ENCODE data around the gene ACLY. TPM values are rescaled to one million over a fixed set of nuclear protein-coding genes. Genes with fewer than 3 reads are reported as not detected.

Gene ACLY
- total RNA-seq, 1 experiment from 2014 or later: 350 TPM

DNA sequence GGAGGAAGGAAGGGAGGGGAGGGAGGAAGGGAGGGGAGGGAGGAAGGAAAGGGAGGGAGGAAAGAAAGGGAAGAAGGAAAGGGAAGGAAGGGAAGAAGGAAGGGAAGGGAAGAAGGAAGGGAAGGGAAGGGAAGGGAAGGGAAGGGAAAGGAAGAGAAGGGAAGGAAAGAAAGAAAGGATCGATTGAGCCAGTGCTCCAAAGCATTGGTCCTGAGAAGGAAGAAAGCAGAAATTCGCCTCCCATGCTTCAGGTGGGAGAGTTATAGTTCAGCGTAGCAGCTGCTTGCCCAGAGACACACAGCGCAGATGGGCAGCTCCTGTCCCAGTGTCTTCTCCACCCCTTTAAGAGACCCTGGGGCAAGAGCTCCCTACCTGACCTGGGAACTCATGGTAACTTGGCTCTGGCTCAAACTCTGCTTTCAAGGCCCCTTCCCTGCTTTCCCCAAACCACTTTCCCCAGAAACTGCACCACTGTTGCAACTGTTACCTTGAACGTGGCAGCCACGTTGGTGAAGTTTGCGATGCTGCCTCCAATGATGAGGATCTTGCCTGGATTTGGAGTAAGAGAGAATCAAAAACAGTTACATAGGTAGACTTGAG, 14.4 kb downstream of the ACLY start:
- POLR2A ChIA-PET: interaction anchor here (0.5 kb wide), 1 partner anchor 49 kb away, joined by 7 read pairs; no protein-coding TSS in a partner anchor
- no peaks in the 10 kb centered on the region for H3K9me3 Mint-ChIP-seq
- DNase-seq (ENCODE audit: low spot score) (no peak), ATAC-seq (no peak)
- H3K36me3 Mint-ChIP-seq: peaks cover 78% of the 10 kb centered on the region
- CTCF ChIA-PET: no interaction called here
- H3K27me3 Mint-ChIP-seq (ENCODE audit: low read depth): no peaks in the 10 kb centered on the region
- H3K4me3 Mint-ChIP-seq: no peak overlapping the region
- no peaks in the 10 kb centered on the region for H3K4me1 Mint-ChIP-seq
- TF ChIP-seq, protein P1, sequence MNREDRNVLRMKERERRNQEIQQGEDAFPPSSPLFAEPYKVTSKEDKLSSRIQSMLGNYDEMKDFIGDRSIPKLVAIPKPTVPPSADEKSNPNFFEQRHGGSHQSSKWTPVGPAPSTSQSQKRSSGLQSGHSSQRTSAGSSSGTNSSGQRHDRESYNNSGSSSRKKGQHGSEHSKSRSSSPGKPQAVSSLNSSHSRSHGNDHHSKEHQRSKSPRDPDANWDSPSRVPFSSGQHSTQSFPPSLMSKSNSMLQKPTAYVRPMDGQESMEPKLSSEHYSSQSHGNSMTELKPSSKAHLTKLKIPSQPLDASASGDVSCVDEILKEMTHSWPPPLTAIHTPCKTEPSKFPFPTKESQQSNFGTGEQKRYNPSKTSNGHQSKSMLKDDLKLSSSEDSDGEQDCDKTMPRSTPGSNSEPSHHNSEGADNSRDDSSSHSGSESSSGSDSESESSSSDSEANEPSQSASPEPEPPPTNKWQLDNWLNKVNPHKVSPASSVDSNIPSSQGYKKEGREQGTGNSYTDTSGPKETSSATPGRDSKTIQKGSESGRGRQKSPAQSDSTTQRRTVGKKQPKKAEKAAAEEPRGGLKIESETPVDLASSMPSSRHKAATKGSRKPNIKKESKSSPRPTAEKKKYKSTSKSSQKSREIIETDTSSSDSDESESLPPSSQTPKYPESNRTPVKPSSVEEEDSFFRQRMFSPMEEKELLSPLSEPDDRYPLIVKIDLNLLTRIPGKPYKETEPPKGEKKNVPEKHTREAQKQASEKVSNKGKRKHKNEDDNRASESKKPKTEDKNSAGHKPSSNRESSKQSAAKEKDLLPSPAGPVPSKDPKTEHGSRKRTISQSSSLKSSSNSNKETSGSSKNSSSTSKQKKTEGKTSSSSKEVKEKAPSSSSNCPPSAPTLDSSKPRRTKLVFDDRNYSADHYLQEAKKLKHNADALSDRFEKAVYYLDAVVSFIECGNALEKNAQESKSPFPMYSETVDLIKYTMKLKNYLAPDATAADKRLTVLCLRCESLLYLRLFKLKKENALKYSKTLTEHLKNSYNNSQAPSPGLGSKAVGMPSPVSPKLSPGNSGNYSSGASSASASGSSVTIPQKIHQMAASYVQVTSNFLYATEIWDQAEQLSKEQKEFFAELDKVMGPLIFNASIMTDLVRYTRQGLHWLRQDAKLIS (CRISPR knock-in tag; IDR thresholded peaks at IDR 0.05; ENCODE audit: borderline replicate concordance): no peak
- TF ChIP-seq, protein P2, sequence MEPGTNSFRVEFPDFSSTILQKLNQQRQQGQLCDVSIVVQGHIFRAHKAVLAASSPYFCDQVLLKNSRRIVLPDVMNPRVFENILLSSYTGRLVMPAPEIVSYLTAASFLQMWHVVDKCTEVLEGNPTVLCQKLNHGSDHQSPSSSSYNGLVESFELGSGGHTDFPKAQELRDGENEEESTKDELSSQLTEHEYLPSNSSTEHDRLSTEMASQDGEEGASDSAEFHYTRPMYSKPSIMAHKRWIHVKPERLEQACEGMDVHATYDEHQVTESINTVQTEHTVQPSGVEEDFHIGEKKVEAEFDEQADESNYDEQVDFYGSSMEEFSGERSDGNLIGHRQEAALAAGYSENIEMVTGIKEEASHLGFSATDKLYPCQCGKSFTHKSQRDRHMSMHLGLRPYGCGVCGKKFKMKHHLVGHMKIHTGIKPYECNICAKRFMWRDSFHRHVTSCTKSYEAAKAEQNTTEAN (CRISPR knock-in tag; IDR thresholded peaks at IDR 0.05): no peak
- TF ChIP-seq, protein P3, sequence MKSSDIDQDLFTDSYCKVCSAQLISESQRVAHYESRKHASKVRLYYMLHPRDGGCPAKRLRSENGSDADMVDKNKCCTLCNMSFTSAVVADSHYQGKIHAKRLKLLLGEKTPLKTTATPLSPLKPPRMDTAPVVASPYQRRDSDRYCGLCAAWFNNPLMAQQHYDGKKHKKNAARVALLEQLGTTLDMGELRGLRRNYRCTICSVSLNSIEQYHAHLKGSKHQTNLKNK (CRISPR knock-in tag; IDR thresholded peaks at IDR 0.05): no peak
- TF ChIP-seq CREM (CRISPR knock-in tag; IDR thresholded peaks at IDR 0.05) (no peak), SP1 (CRISPR knock-in tag; conservative IDR thresholded peaks at IDR 0.05) (no peak), KAT7 (CRISPR knock-in tag; IDR thresholded peaks at IDR 0.05; ENCODE audit: borderline replicate concordance) (no peak), SOX15 (CRISPR knock-in tag; IDR thresholded peaks at IDR 0.05) (no peak), ETV6 (CRISPR knock-in tag; IDR thresholded peaks at IDR 0.05) (no peak), NR2C2 (CRISPR knock-in tag; IDR thresholded peaks at IDR 0.05) (no peak), FOXP1 (CRISPR knock-in tag; IDR thresholded peaks at IDR 0.05; ENCODE audit: borderline replicate concordance) (no peak)
- TF ChIP-seq, protein P4, sequence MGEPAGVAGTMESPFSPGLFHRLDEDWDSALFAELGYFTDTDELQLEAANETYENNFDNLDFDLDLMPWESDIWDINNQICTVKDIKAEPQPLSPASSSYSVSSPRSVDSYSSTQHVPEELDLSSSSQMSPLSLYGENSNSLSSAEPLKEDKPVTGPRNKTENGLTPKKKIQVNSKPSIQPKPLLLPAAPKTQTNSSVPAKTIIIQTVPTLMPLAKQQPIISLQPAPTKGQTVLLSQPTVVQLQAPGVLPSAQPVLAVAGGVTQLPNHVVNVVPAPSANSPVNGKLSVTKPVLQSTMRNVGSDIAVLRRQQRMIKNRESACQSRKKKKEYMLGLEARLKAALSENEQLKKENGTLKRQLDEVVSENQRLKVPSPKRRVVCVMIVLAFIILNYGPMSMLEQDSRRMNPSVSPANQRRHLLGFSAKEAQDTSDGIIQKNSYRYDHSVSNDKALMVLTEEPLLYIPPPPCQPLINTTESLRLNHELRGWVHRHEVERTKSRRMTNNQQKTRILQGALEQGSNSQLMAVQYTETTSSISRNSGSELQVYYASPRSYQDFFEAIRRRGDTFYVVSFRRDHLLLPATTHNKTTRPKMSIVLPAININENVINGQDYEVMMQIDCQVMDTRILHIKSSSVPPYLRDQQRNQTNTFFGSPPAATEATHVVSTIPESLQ (CRISPR knock-in tag; IDR thresholded peaks at IDR 0.05): no peak
- TF ChIP-seq, protein P5, sequence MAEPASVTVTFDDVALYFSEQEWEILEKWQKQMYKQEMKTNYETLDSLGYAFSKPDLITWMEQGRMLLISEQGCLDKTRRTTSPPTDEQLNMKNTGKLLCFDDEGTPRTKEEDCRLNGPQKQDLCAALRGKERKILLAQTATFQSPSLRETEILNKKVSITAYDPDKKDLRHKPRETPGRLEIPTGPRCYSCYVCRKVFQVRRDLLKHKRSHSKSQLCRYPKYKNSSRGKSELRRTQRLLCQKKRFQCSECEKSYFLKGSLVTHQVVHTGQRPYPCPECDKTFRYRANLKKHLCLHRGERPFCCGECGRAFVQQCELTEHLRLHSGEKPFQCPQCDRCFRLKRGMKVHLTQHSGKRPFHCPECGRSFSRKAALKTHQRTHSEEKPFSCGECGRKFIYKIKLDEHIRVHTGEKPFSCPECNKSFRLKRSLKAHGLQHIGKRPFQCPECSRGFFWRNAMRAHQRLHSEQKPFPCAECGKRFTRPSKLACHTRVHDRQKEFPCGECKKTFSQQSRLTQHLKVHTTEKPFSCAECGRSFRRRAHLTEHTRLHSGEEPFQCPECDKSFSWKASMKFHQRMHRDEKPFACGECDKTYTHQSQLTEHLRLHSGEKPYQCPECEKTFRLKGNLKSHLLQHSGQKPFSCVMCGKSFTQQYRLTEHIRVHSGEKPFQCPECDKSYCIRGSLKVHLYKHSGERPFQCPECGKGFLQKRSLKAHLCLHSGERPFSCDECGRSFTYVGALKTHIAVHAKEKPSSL (CRISPR knock-in tag; conservative IDR thresholded peaks at IDR 0.05): no peak
- TF ChIP-seq, protein P6, sequence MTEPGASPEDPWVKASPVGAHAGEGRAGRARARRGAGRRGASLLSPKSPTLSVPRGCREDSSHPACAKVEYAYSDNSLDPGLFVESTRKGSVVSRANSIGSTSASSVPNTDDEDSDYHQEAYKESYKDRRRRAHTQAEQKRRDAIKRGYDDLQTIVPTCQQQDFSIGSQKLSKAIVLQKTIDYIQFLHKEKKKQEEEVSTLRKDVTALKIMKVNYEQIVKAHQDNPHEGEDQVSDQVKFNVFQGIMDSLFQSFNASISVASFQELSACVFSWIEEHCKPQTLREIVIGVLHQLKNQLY (CRISPR knock-in tag; IDR thresholded peaks at IDR 0.05): no peak
- TF ChIP-seq, protein P7, sequence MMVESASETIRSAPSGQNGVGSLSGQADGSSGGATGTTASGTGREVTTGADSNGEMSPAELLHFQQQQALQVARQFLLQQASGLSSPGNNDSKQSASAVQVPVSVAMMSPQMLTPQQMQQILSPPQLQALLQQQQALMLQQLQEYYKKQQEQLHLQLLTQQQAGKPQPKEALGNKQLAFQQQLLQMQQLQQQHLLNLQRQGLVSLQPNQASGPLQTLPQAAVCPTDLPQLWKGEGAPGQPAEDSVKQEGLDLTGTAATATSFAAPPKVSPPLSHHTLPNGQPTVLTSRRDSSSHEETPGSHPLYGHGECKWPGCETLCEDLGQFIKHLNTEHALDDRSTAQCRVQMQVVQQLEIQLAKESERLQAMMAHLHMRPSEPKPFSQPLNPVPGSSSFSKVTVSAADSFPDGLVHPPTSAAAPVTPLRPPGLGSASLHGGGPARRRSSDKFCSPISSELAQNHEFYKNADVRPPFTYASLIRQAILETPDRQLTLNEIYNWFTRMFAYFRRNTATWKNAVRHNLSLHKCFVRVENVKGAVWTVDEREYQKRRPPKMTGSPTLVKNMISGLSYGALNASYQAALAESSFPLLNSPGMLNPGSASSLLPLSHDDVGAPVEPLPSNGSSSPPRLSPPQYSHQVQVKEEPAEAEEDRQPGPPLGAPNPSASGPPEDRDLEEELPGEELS (CRISPR knock-in tag; IDR thresholded peaks at IDR 0.05): no peak
- no peak overlapping the region for H3K27ac Mint-ChIP-seq
